Esophagus squamous epithelium (tissue), 4 donors: ENCODE data around the gene SIPA1.
"Not testable (repeated sequence)": the region's sequence is repeated elsewhere in the genome, so short reads cannot be mapped to it uniquely, and the experiment has no call there.

Source experiments
- CTCF ChIP-seq, 6 experiments: fragments of 450-650 bp in 4 of 6; fragments of 200-600 bp in 2 of 6; sonication (generic) in 2 of 6; IDR thresholded peaks; one replicate each; pipeline ENCODE4 v1.5.1; 2016 to 2019; ENCODE audit warnings: antibody characterized with exemption in 6 of 6, mild to moderate bottlenecking in 4 of 6, moderate library complexity in 4 of 6
- POLR2A ChIP-seq, 4 donors: fragments of 450-650 bp; IDR thresholded peaks; one replicate each; pipeline ENCODE4 v1.6.1; 2017; ENCODE audit warnings: antibody characterized with exemption in 4 of 4, mild to moderate bottlenecking in 4 of 4, moderate library complexity in 3 of 4

GRCh38 chr11:65691847-65692246, 53.9 kb downstream of the SIPA1 start:
- not testable (repeated sequence) for TF ChIP-seq CTCF, POLR2A (IDR thresholded peaks at IDR 0.05)
